Pancreas (tissue), 10 donors: ENCODE measurements around the gene VCP. TPM values are rescaled to one million over a fixed set of nuclear protein-coding genes. Genes with fewer than 3 reads are reported as not detected.

Experiments
- ATAC-seq, 4 donors: fragments of 200-7000 bp; cut with Tn5 transposase; one replicate each; pipeline versions ENCODE4 v1.8.0 to v1.9.1; 2020; ENCODE audit warnings: mild to moderate bottlenecking in 4 of 4, moderate library complexity in 4 of 4
- DNase-seq, 6 donors: peaks; one replicate each; pipeline ENCODE4 v3.0.0-alpha.2; 2020
- FAIRE-seq: peaks from 2 replicates; lab custom pipeline; 2012; peaks lifted over from hg19 to GRCh38; lab: Jason Lieb, UNC
- H3K27ac ChIP-seq, 4 donors: fragments of 200-600 bp; sonication (generic); 1 replicate in 3 of 4; 2 replicates in 1 of 4; pipeline versions ENCODE4 v1.5.0 to v1.8.0; 2020
- H3K27me3 ChIP-seq, 4 donors: fragments of 200-600 bp; one replicate each; pipeline ENCODE4 v1.8.0; 2021
- H3K36me3 ChIP-seq, 3 donors: fragments of 200-600 bp; sonication (generic) in 1 of 3; one replicate each; pipeline versions ENCODE4 v1.5.0 to v1.8.0; 2020 to 2021
- H3K4me1 ChIP-seq, 3 donors: fragments of 200-600 bp; one replicate each; pipeline ENCODE4 v1.8.0; 2021
- H3K4me3 ChIP-seq, 4 donors: fragments of 200-600 bp; sonication (generic) in 2 of 4; one replicate each; pipeline versions ENCODE4 v1.5.0 to v1.8.0; 2020 to 2021
- H3K9me3 ChIP-seq, 4 donors: fragments of 200-600 bp; one replicate each; pipeline ENCODE4 v1.8.0; 2021
- CTCF ChIP-seq, 4 donors: fragments of 200-600 bp; sonication (generic) in 3 of 4; IDR thresholded peaks; one replicate each; pipeline versions ENCODE4 v1.5.0 to v1.8.0; 2021; ENCODE audit warnings: antibody characterized with exemption in 4 of 4
- WGBS, 2 donors: extraction: QIAGEN DNeasy Blood & Tissue Kit; methylation state at CpG; one replicate each; pipeline ENCODE4 v1.1.7; 2013; 5-methylcytosine and 5-hydroxymethylcytosine counted together
- intact Hi-C, 3 donors: fragments of 100-400 bp; cut with DNase I; formaldehyde crosslinking; loops; one replicate each; pipeline versions ENCODE4 v1.11.1 to v1.14.2; 2022
- polyA plus RNA-seq, 2 donors: library from polyadenylated mRNA; stranded (reverse); fragments of 200-250 nt; gene quantifications; one replicate each; pipeline ENCODE4 v1.2.3, GENCODE V29; 2013
- total RNA-seq, 6 donors: library from RNA; stranded (reverse); fragmentation: NEBNext Ultra II Directional in 4 of 6; extraction: Animal tissue kit (Norgen Biotek cat#: 25700) in 4 of 6; gene quantifications; one replicate each; pipeline versions ENCODE4 v1.2.1 to v1.2.4, GENCODE V29; 2021 to 2023
- donor health status: healthy with polysubstance abuse.
- donor health status: DM: no; HTN: no; CAD: no; lungs with moderate emphysema.
- donor health status: DM: no; HTN: no; CAD: no.
- donor health status: control.
- donor health status: control.
- donor health status: Bipolar disorder and iron deficiency.
- donor health status: DM: yes; HTN: yes; CAD: no.
- donor health status: DM: no; HTN: no; CAD: no.
- donor health status: DM: no; HTN: no; CAD: no.
- donor health status: DM: yes; HTN: yes; CAD: no.

Gene VCP
- total and polyA plus RNA-seq, 8 donors = 32.5 to 104 (median 57.3) TPM

GRCh38 chr9:35048511-35048910 lies 23.9 kb downstream of the VCP start:
- Histone ChIP-seq H3K27me3 (no peaks in the 10 kb centered on the region), H3K9me3 (no peaks in the 10 kb centered on the region), H3K4me3 (no peak overlapping the region), H3K4me1 (no peaks in the 10 kb centered on the region), H3K36me3 (peaks cover 0 to 6% (median 0%) of the 10 kb centered on the region in 3 donors), H3K27ac (no peak overlapping the region)
- intact Hi-C loops = no loop called here
- no peak for DNase-seq
- 96 to 98% methylated on average over 6 of the region's 6 CpGs for WGBS, 2 donors
- no peak for ATAC-seq
- no peak for TF ChIP-seq CTCF (IDR thresholded peaks at IDR 0.05)
- FAIRE-seq = no peak

- FAIRE-seq = no peak
- intact Hi-C loops = no loop called here
- no peaks in the 10 kb centered on the region for H3K4me1 ChIP-seq
These were observed 28.4 kb downstream of the VCP start for GRCh38 chr9:35044071-35044470.

GRCh38 chr9:35042891-35043545 lies 29.4 kb downstream of the VCP start:
- no peaks in the 10 kb centered on the region for H3K9me3 ChIP-seq
- intact Hi-C loops = no loop called here
- H3K27ac ChIP-seq = no peak overlapping the region
- H3K36me3 ChIP-seq = peaks cover 0 to 6% (median 0%) of the 10 kb centered on the region in 3 donors
- FAIRE-seq = no peak
- no peak for DNase-seq
- no peak overlapping the region for H3K4me3 ChIP-seq
- no peak for TF ChIP-seq CTCF (IDR thresholded peaks at IDR 0.05)
- H3K27me3 ChIP-seq = no peaks in the 10 kb centered on the region
- H3K4me1 ChIP-seq = no peaks in the 10 kb centered on the region
- WGBS, 2 donors = 95% methylated on average over 6 of the region's 6 CpGs
- no peak for ATAC-seq

More at GRCh38 chr9:35044071-35044470, 28.4 kb downstream of the VCP start:
- Histone ChIP-seq H3K27ac (no peak overlapping the region), H3K9me3 (no peaks in the 10 kb centered on the region), H3K27me3 (no peaks in the 10 kb centered on the region), H3K4me3 (no peak overlapping the region), H3K36me3 (peaks cover 0 to 6% (median 0%) of the 10 kb centered on the region in 3 donors)
- TF ChIP-seq CTCF (IDR thresholded peaks at IDR 0.05) = no peak
- 87 to 94% methylated on average over 3 of the region's 3 CpGs for WGBS, 2 donors
- ATAC-seq (no peak), DNase-seq (no peak)

GRCh38 chr9:35042081-35042604 lies 30.3 kb downstream of the VCP start:
- Histone ChIP-seq H3K9me3 (no peaks in the 10 kb centered on the region), H3K4me1 (no peaks in the 10 kb centered on the region), H3K27ac (no peak overlapping the region), H3K4me3 (no peak overlapping the region), H3K36me3 (peaks cover 0 to 6% (median 0%) of the 10 kb centered on the region in 3 donors), H3K27me3 (no peaks in the 10 kb centered on the region)
- TF ChIP-seq CTCF (IDR thresholded peaks at IDR 0.05) = no peak
- DNase-seq = no peak
- FAIRE-seq = no peak
- WGBS, 2 donors = 89 to 91% methylated on average over 3 of the region's 3 CpGs
- peak in 2 of 4 donors; percentile 40 to 44 for ATAC-seq
- intact Hi-C loops = no loop called here
